Liver (tissue), 9 donors: Measurements from ENCODE around the gene DDR2. TPM values are rescaled to one million over a fixed set of nuclear protein-coding genes. Genes with fewer than 3 reads are reported as not detected.

Source experiments
- DNase-seq: peaks from one replicate; pipeline ENCODE4 v3.0.0-alpha.2; 2017; ENCODE audit warnings: low spot score
- H3K27ac ChIP-seq, 2 donors: one replicate each; pipeline ENCODE4 v1.7.0; 2013; ENCODE audit warnings: inconsistent platforms in 2 of 2, low read length in 2 of 2, control low read depth in 1 of 2, low read depth in 1 of 2, mild to moderate bottlenecking in 1 of 2
- H3K27me3 ChIP-seq, 4 donors: one replicate each; pipeline versions ENCODE4 v1.6.1 to v1.7.0; 2013; ENCODE audit warnings: low read length in 3 of 4, inconsistent platforms in 1 of 4, mild to moderate bottlenecking in 1 of 4, moderate library complexity in 1 of 4; ENCODE audit not compliant: control insufficient read depth in 4 of 4, insufficient read depth in 4 of 4
- H3K36me3 ChIP-seq, 4 donors: one replicate each; pipeline versions ENCODE4 v1.6.1 to v1.7.0; 2013; ENCODE audit warnings: low read length in 3 of 4, mild to moderate bottlenecking in 3 of 4, low read depth in 1 of 4, moderate library complexity in 1 of 4; ENCODE audit not compliant: control insufficient read depth in 4 of 4, insufficient read depth in 3 of 4
- H3K4me1 ChIP-seq, 4 donors: one replicate each; pipeline versions ENCODE4 v1.6.1 to v1.7.0; 2013; ENCODE audit warnings: low read length in 3 of 4, mild to moderate bottlenecking in 3 of 4, moderate library complexity in 1 of 4; ENCODE audit not compliant: control insufficient read depth in 4 of 4, insufficient read depth in 4 of 4
- H3K4me3 ChIP-seq, 3 donors: one replicate each; pipeline versions ENCODE4 v1.6.1 to v1.7.0; 2013; ENCODE audit warnings: low read length in 3 of 3, control low read depth in 1 of 3, low read depth in 1 of 3, mild to moderate bottlenecking in 1 of 3
- H3K9ac ChIP-seq, 2 donors: one replicate each; pipeline ENCODE4 v1.7.0; 2013; ENCODE audit warnings: low read length in 2 of 2, mild to moderate bottlenecking in 2 of 2, moderate library complexity in 2 of 2, control low read depth in 1 of 2, low read depth in 1 of 2
- H3K9me3 ChIP-seq, 4 donors: one replicate each; pipeline versions ENCODE4 v1.6.1 to v1.7.0; 2013; ENCODE audit warnings: low read length in 3 of 4; ENCODE audit not compliant: control insufficient read depth in 4 of 4
- ATF3 ChIP-seq: IDR thresholded peaks from 2 replicates; pipeline ENCODE4 v1.6.1; 2016; ENCODE audit warnings: antibody characterized with exemption
- CTCF ChIP-seq: fragments of 150-350 bp; IDR thresholded peaks from 2 replicates; pipeline ENCODE4 v1.5.1; 2017; ENCODE audit warnings: improper control_type of control experiment, low read depth, low read length; ENCODE audit not compliant: missing input control
- EGR1 ChIP-seq, 2 donors: IDR thresholded peaks; 2 replicates each; pipeline ENCODE4 v1.6.1; 2016 to 2018; ENCODE audit warnings: antibody characterized with exemption in 2 of 2, low read depth in 2 of 2
- FOXA1 ChIP-seq: IDR thresholded peaks from 2 replicates; pipeline ENCODE4 v1.6.1; 2016; ENCODE audit warnings: antibody characterized with exemption
- FOXA2 ChIP-seq: IDR thresholded peaks from 2 replicates; pipeline ENCODE4 v1.6.1; 2016; ENCODE audit warnings: antibody characterized with exemption
- GABPA ChIP-seq, 2 donors: IDR thresholded peaks in 1 of 2; conservative IDR thresholded peaks in 1 of 2; 2 replicates each; pipeline ENCODE4 v1.6.1; 2016; ENCODE audit warnings: antibody characterized with exemption in 2 of 2, mild to moderate bottlenecking in 1 of 2, moderate library complexity in 1 of 2
- HNF4A ChIP-seq, 2 donors: conservative IDR thresholded peaks; 2 replicates each; pipeline ENCODE4 v1.6.1; 2016; ENCODE audit warnings: antibody characterized with exemption in 2 of 2, mild to moderate bottlenecking in 2 of 2
- HNF4G ChIP-seq: IDR thresholded peaks from 2 replicates; pipeline ENCODE4 v1.6.1; 2016; ENCODE audit warnings: antibody characterized with exemption
- JUND ChIP-seq, 2 donors: IDR thresholded peaks; 2 replicates each; pipeline ENCODE4 v1.6.1; 2016; ENCODE audit warnings: antibody characterized with exemption in 2 of 2
- MAX ChIP-seq: IDR thresholded peaks from 2 replicates; pipeline ENCODE4 v1.6.1; 2016; ENCODE audit warnings: antibody characterized with exemption
- NR2F2 ChIP-seq: IDR thresholded peaks from 2 replicates; pipeline ENCODE4 v1.6.1; 2016; ENCODE audit warnings: antibody characterized with exemption
- RAD21 ChIP-seq, 2 donors: IDR thresholded peaks; 2 replicates each; pipeline ENCODE4 v1.6.1; 2016; ENCODE audit warnings: antibody characterized with exemption in 2 of 2, mild to moderate bottlenecking in 2 of 2
- REST ChIP-seq: IDR thresholded peaks from 2 replicates; pipeline ENCODE4 v1.6.1; 2016; ENCODE audit warnings: antibody characterized with exemption, mild to moderate bottlenecking
- RXRA ChIP-seq, 2 donors: IDR thresholded peaks; 2 replicates each; pipeline ENCODE4 v1.6.1; 2017 to 2018; ENCODE audit warnings: antibody characterized with exemption in 2 of 2, mild to moderate bottlenecking in 1 of 2
- SP1 ChIP-seq: IDR thresholded peaks from 2 replicates; pipeline ENCODE4 v1.6.1; 2018; ENCODE audit warnings: antibody characterized with exemption, mild to moderate bottlenecking
- TAF1 ChIP-seq: conservative IDR thresholded peaks from 2 replicates; pipeline ENCODE4 v1.6.1; 2016; ENCODE audit warnings: antibody characterized with exemption, mild to moderate bottlenecking
- YY1 ChIP-seq: IDR thresholded peaks from 2 replicates; pipeline ENCODE4 v1.6.1; 2016; ENCODE audit warnings: antibody characterized with exemption, mild to moderate bottlenecking
- ZBTB33 ChIP-seq: IDR thresholded peaks from 2 replicates; pipeline ENCODE4 v1.6.1; 2016; ENCODE audit warnings: antibody characterized with exemption
- WGBS: extraction: QIAGEN DNeasy Blood & Tissue Kit; methylation state at CpG from one replicate; pipeline ENCODE4 v1.1.7; 2013; 5-methylcytosine and 5-hydroxymethylcytosine counted together
- polyA plus RNA-seq, 2 donors: library from polyadenylated mRNA; stranded (reverse) in 1 of 2; unstranded in 1 of 2; fragments of 200-250 nt in 1 of 2; fragments of >200 nt in 1 of 2; fragmentation: Nextera tagmentation in 1 of 2; extraction: Ambion mirVana in 1 of 2; gene quantifications; one replicate each; pipeline versions ENCODE4 v1.2.1 to v1.2.3, GENCODE V29; 2013 to 2015
- total RNA-seq, 2 donors: library from RNA; depleted of rRNA; stranded (reverse); fragments of >200 nt; gene quantifications; one replicate each; pipeline ENCODE4 v1.2.3, GENCODE V29; 2014
- donor health status: healthy.
- donor health status: healthy.
- donor health status: healthy.
- donor health status: healthy.
- donor health status: healthy.

The DDR2 gene
- total and polyA plus RNA-seq, 4 donors: 1.2 to 6.4 (median 2.1) TPM

- Histone ChIP-seq H3K27me3 (no peaks in the 10 kb centered on the region), H3K4me3 (no peak overlapping the region), H3K9ac (no peak overlapping the region), H3K27ac (no peak overlapping the region), H3K9me3 (no peaks in the 10 kb centered on the region), H3K4me1 (peaks cover 3 to 15% (median 10%) of the 10 kb centered on the region in 4 donors), H3K36me3 (no peaks in the 10 kb centered on the region)
- no peak for DNase-seq
- no peak for TF ChIP-seq HNF4A (conservative IDR thresholded peaks at IDR 0.05)
- 90% methylated on average over 3 of the region's 3 CpGs for WGBS
These were observed 104.4 kb downstream of the DDR2 start for GRCh38 chr1:162736633-162737067.

GRCh38 chr1:162740755-162741154, 108.5 kb downstream of the DDR2 start:
- Histone ChIP-seq H3K4me1 (peaks cover 4 to 12% (median 10%) of the 10 kb centered on the region in 4 donors), H3K27me3 (no peaks in the 10 kb centered on the region), H3K36me3 (no peaks in the 10 kb centered on the region), H3K9me3 (no peaks in the 10 kb centered on the region), H3K9ac (no peak overlapping the region), H3K27ac (peak overlapping the region; percentile 52 to 66), H3K4me3 (no peak overlapping the region)
- 22% methylated on average over 4 of the region's 4 CpGs for WGBS
- DNase-seq: no peak
- TF ChIP-seq FOXA1 (no peak), ATF3 (peak; percentile 76), NR2F2 (peak; percentile 63), YY1 (peak; percentile 81), HNF4A (conservative IDR thresholded peaks at IDR 0.05) (peak; percentile 98), RXRA (IDR thresholded peaks at IDR 0.05) (peak; percentile 86 to 89), SP1 (peak; percentile 96), CTCF (no peak), EGR1 (IDR thresholded peaks at IDR 0.05; ENCODE audit: low read depth in 2 of 2) (peak in 1 of 2 donors; percentile 58), TAF1 (peak; percentile 57), GABPA (IDR thresholded peaks at IDR 0.05 in 1 of 2, conservative IDR thresholded peaks at IDR 0.05 in 1 of 2) (peak in 1 of 2 donors; percentile 41), HNF4G (peak; percentile 96), REST (peak; percentile 83), FOXA2 (peak; percentile 24), ZBTB33 (peak; percentile 83), RAD21 (IDR thresholded peaks at IDR 0.05) (peak; percentile 49 to 64), MAX (peak; percentile 86), JUND (IDR thresholded peaks at IDR 0.05) (peak; percentile 87 to 90)
